ENCODE results near the gene CACNA1A. TPM values are rescaled to one million over a fixed set of nuclear protein-coding genes. Genes with fewer than 3 reads are reported as not detected.

CACNA1A gene
- total and polyA plus RNA-seq, 2 of the 13 experiments (the other 11 are each of a cell fraction or from before 2014, with no cell fraction given): not detected

GRCh38 chr19:13164343-13165161 lies 341.7 kb downstream of the CACNA1A start (continued):
- TF ChIP-seq ATM (IDR thresholded peaks at IDR 0.05; ENCODE audit: borderline replicate concordance): no peak
- TF ChIP-seq ZNF20 (CRISPR knock-in tag; IDR thresholded peaks at IDR 0.05): no peak
- no peak for TF ChIP-seq PHB2 (IDR thresholded peaks at IDR 0.05; ENCODE audit: partially characterized antibody)
- TF ChIP-seq LCORL (IDR thresholded peaks at IDR 0.05): no peak
- peak; percentile 84; the same call in 1 of the 2 replicates for TF ChIP-seq LCORL (CRISPR knock-in tag; IDR thresholded peaks at IDR 0.05)
- TF ChIP-seq ZFY (CRISPR knock-in tag; IDR thresholded peaks at IDR 0.05): peak; percentile 47; the same call in 1 of the 2 replicates
- TF ChIP-seq ZNF780A (CRISPR knock-in tag; IDR thresholded peaks at IDR 0.05): no peak
- no peak for TF ChIP-seq ARID2 (CRISPR knock-in tag; IDR thresholded peaks at IDR 0.05; ENCODE audit: borderline replicate concordance)
- peak; percentile 68; the same call in 1 of the 2 replicates for TF ChIP-seq NKX3-1 (CRISPR knock-in tag; IDR thresholded peaks at IDR 0.05)
- no peak for TF ChIP-seq HNRNPK (IDR thresholded peaks at IDR 0.05; ENCODE audit: low read depth, low read length, poor library complexity, severe bottlenecking)
- no peak for TF ChIP-seq ZNF260 (CRISPR knock-in tag; IDR thresholded peaks at IDR 0.05; ENCODE audit: borderline replicate concordance, low read depth)
- no peak for TF ChIP-seq NR1H2 (CRISPR knock-in tag; IDR thresholded peaks at IDR 0.05; ENCODE audit: borderline replicate concordance, low read depth)
- no peak for TF ChIP-seq ZNF562 (CRISPR knock-in tag; IDR thresholded peaks at IDR 0.05; ENCODE audit: borderline replicate concordance)
- no peak for TF ChIP-seq ZNF407 (CRISPR knock-in tag; IDR thresholded peaks at IDR 0.05; ENCODE audit: not compliant biosample characterization)
- TF ChIP-seq ZBTB8A (CRISPR knock-in tag; IDR thresholded peaks at IDR 0.05; ENCODE audit: borderline replicate concordance, low read depth): no peak
- no peak for TF ChIP-seq TRIM24 (CRISPR knock-in tag; IDR thresholded peaks at IDR 0.05)
- TF ChIP-seq IKZF1 (IDR thresholded peaks at IDR 0.05): no peak
- peak; percentile 71; the same call in 1 of the 2 replicates for TF ChIP-seq ZHX1 (CRISPR knock-in tag; IDR thresholded peaks at IDR 0.05; ENCODE audit: low read depth)
- no peak for TF ChIP-seq HOXA7 (CRISPR knock-in tag; IDR thresholded peaks at IDR 0.05)
- peak; percentile 93 for TF ChIP-seq ELF4 (CRISPR knock-in tag; IDR thresholded peaks at IDR 0.05; ENCODE audit: borderline replicate concordance)

Measured in HepG2 (cell line).